Kidney epithelial cell (primary cell): ENCODE results near the gene DGCR2. TPM values are rescaled to one million over a fixed set of nuclear protein-coding genes. Genes with fewer than 3 reads are reported as not detected.

Source experiments
- DNase-seq: peaks from one replicate; pipeline ENCODE4 v3.0.0-alpha.2; 2010; ENCODE audit warnings: low read depth
- H3K27me3 ChIP-seq: 2 replicates; pipeline ENCODE4 v1.6.0; 2011; ENCODE audit warnings: low read length; ENCODE audit not compliant: control insufficient read depth, insufficient read depth
- H3K36me3 ChIP-seq: 2 replicates; pipeline ENCODE4 v1.5.1; 2011; ENCODE audit warnings: low read length; ENCODE audit not compliant: control insufficient read depth, insufficient read depth
- H3K4me3 ChIP-seq: 2 replicates; pipeline ENCODE4 v1.5.1; 2011; ENCODE audit warnings: low read depth, mild to moderate bottlenecking, control low read depth, low read length
- CTCF ChIP-seq: IDR thresholded peaks from 2 replicates; pipeline ENCODE4 v1.5.1; 2011; ENCODE audit warnings: mild to moderate bottlenecking, moderate library complexity, low read length, control low read depth, inconsistent platforms; ENCODE audit not compliant: insufficient read depth, poor library complexity, severe bottlenecking
- total RNA-seq: library from RNA; depleted of rRNA; stranded (reverse); fragments of >200 nt; gene quantifications from 2 replicates; pipeline ENCODE4 v1.2.3, GENCODE V29; 2015

DGCR2 gene
- total RNA-seq, 1 donor from 2014 or later, result 71.2 TPM

- DNase-seq, result no peak
Measured at GRCh38 chr22:19111140-19111539, 11.1 kb downstream of the DGCR2 start.

GRCh38 chr22:19110646-19111045 is 11.6 kb downstream of the DGCR2 start:
- no peaks in the 10 kb centered on the region for H3K36me3 ChIP-seq
- no peaks in the 10 kb centered on the region for H3K27me3 ChIP-seq
- no peak for TF ChIP-seq CTCF

More at GRCh38 chr22:19111140-19111539, 11.1 kb downstream of the DGCR2 start:
- H3K36me3 ChIP-seq, result no peaks in the 10 kb centered on the region
- H3K4me3 ChIP-seq, result no peak overlapping the region
- no peaks in the 10 kb centered on the region for H3K27me3 ChIP-seq
- no peak for TF ChIP-seq CTCF

GRCh38 chr22:19110064-19110458 is 12.2 kb downstream of the DGCR2 start:
- Histone ChIP-seq H3K4me3 (no peak overlapping the region), H3K36me3 (no peaks in the 10 kb centered on the region), H3K27me3 (no peaks in the 10 kb centered on the region)
- no peak for TF ChIP-seq CTCF
- DNase-seq, result no peak

More at GRCh38 chr22:19110646-19111045, 11.6 kb downstream of the DGCR2 start:
- no peak for DNase-seq
- H3K4me3 ChIP-seq, result no peak overlapping the region

- DNase-seq, result no peak
- H3K27me3 ChIP-seq, result no peaks in the 10 kb centered on the region
- H3K4me3 ChIP-seq, result no peak overlapping the region
- H3K36me3 ChIP-seq, result no peaks in the 10 kb centered on the region
- TF ChIP-seq CTCF, result no peak
Measured at GRCh38 chr22:19109198-19110063, 12.8 kb downstream of the DGCR2 start.

GRCh38 chr22:19108807-19109197 is 13.4 kb downstream of the DGCR2 start:
- no peak for TF ChIP-seq CTCF
- Histone ChIP-seq H3K36me3 (no peaks in the 10 kb centered on the region), H3K4me3 (no peak overlapping the region), H3K27me3 (no peaks in the 10 kb centered on the region)
- no peak for DNase-seq

- H3K27me3 ChIP-seq, result no peaks in the 10 kb centered on the region
- DNase-seq, result no peak
- no peak overlapping the region for H3K4me3 ChIP-seq
- no peaks in the 10 kb centered on the region for H3K36me3 ChIP-seq
- TF ChIP-seq CTCF, result no peak
Measured at GRCh38 chr22:19107730-19108074, 14.5 kb downstream of the DGCR2 start.
